Endothelial cell of umbilical vein (primary cell): ENCODE data around the gene FAM83D. TPM values are rescaled to one million over a fixed set of nuclear protein-coding genes. Genes with fewer than 3 reads are reported as not detected.

Experiments
- BruUV-seq: library from RNA; stranded (reverse); fragments of 400-500 nt; replicated peaks from 2 replicates; lab custom pipeline; 2021; lab: Mats Ljungman, UMichigan
- CTCF ChIA-PET: fragments of 300-600, 350-600 bp; sonication (Branson Sonifier 250); formaldehyde crosslinking; loops from one replicate; lab custom pipeline; 2021; ENCODE audit warnings: antibody characterized with exemption, inconsistent platforms; lab: Charles Lee
- POLR2A ChIA-PET: fragments of 300-600, 350-600 bp; sonication (Branson Sonifier 250); formaldehyde crosslinking; loops from one replicate; lab custom pipeline; 2021; ENCODE audit warnings: antibody characterized with exemption, inconsistent platforms; lab: Charles Lee
- DNase-seq: peaks from one replicate; pipeline ENCODE4 v3.0.0-alpha.2; 2011; ENCODE audit warnings: low read depth, low spot score
- FAIRE-seq: peaks from 2 replicates; lab custom pipeline; 2011; peaks lifted over from hg19 to GRCh38; lab: Jason Lieb, UNC
- H2AFZ ChIP-seq: 2 replicates; pipeline ENCODE4 v1.6.0; 2012; ENCODE audit warnings: low read depth, low read length, control low read depth, inconsistent platforms
- H3K27ac ChIP-seq: 2 replicates; pipeline ENCODE4 v1.5.1; 2011; ENCODE audit warnings: low read depth, mild to moderate bottlenecking, control low read depth, low read length, moderate library complexity; ENCODE audit not compliant: insufficient read depth
- H3K27me3 ChIP-seq, 2 experiments: 2 replicates each; pipeline versions ENCODE4 v1.6.0 to v1.6.1; 2011; ENCODE audit warnings: low read length in 2 of 2, mixed read lengths in 1 of 2; ENCODE audit not compliant: control insufficient read depth in 2 of 2, insufficient read depth in 2 of 2
- H3K36me3 ChIP-seq, 2 experiments: 2 replicates in 1 of 2; 3 replicates in 1 of 2; pipeline ENCODE4 v1.5.1; 2011; ENCODE audit warnings: low read length in 2 of 2, mild to moderate bottlenecking in 1 of 2, moderate library complexity in 1 of 2; ENCODE audit not compliant: control insufficient read depth in 2 of 2, insufficient read depth in 2 of 2; ENCODE audit errors: extremely low read depth in 1 of 2
- H3K4me1 ChIP-seq: 3 replicates; pipeline ENCODE4 v1.5.1; 2011; ENCODE audit warnings: mild to moderate bottlenecking, low read length; ENCODE audit not compliant: control insufficient read depth, insufficient read depth; ENCODE audit errors: extremely low read depth
- H3K4me2 ChIP-seq: 2 replicates; pipeline ENCODE4 v1.6.1; 2011; ENCODE audit warnings: low read length, control low read depth, mixed read lengths; ENCODE audit not compliant: insufficient read depth
- H3K4me3 ChIP-seq, 3 experiments: fragments of 200-600 bp in 1 of 3; sonication (generic), shearing (Covaris generic) in 1 of 3; replicated peaks in 1 of 3; 2 replicates each; pipeline ENCODE4 v1.5.1; 2011 to 2016; ENCODE audit warnings: control low read depth in 3 of 3, low read length in 3 of 3, mild to moderate bottlenecking in 2 of 3, inconsistent platforms in 1 of 3, low read depth in 1 of 3, moderate library complexity in 1 of 3; ENCODE audit not compliant: insufficient read depth in 1 of 3
- H3K79me2 ChIP-seq: 2 replicates; pipeline ENCODE4 v1.6.0; 2012; ENCODE audit warnings: low read length, inconsistent platforms; ENCODE audit not compliant: control insufficient read depth, insufficient read depth
- H3K9ac ChIP-seq: replicated peaks from 2 replicates; pipeline ENCODE3; 2011; ENCODE audit warnings: low read length, control low read depth; ENCODE audit not compliant: insufficient read depth; ENCODE audit errors: extremely low read depth
- H3K9me1 ChIP-seq: replicated peaks from 3 replicates; pipeline ENCODE4 v1.6.0; 2011; ENCODE audit warnings: mild to moderate bottlenecking, low read length; ENCODE audit not compliant: control insufficient read depth, insufficient read depth; ENCODE audit errors: extremely low read depth
- H3K9me3 ChIP-seq: replicated peaks from 2 replicates; pipeline ENCODE4 v1.5.1; 2012; ENCODE audit warnings: low read length, inconsistent platforms; ENCODE audit not compliant: control insufficient read depth, insufficient read depth
- H4K20me1 ChIP-seq: replicated peaks from 2 replicates; pipeline ENCODE3; 2011; ENCODE audit warnings: mild to moderate bottlenecking, low read length; ENCODE audit not compliant: control insufficient read depth, insufficient read depth; ENCODE audit errors: extremely low read depth
- FOS ChIP-seq: IDR thresholded peaks from 2 replicates; pipeline ENCODE4 v1.6.1; 2011; ENCODE audit warnings: mild to moderate bottlenecking, low read length, moderate library complexity, borderline replicate concordance; ENCODE audit not compliant: insufficient read depth
- GATA2 ChIP-seq: IDR thresholded peaks from 2 replicates; pipeline ENCODE4 v1.7.0; 2011; ENCODE audit warnings: low read depth, mild to moderate bottlenecking, moderate library complexity, mixed read lengths, low read length; ENCODE audit not compliant: insufficient read length, insufficient read depth
- MYC ChIP-seq: IDR thresholded peaks from one replicate; pipeline ENCODE4 v1.6.1; 2011; ENCODE audit warnings: mild to moderate bottlenecking, low read depth, low read length
- POLR2AphosphoS5 ChIP-seq: IDR thresholded peaks from 2 replicates; pipeline ENCODE4 v1.6.1; 2012; ENCODE audit warnings: low read depth, mild to moderate bottlenecking, control low read depth, low read length, moderate library complexity; ENCODE audit not compliant: insufficient read depth
- dilution Hi-C: fragments of 300-500 bp; cut with MboI; formaldehyde crosslinking; loops from one replicate; pipeline ENCODE4 v1.15.0; 2019; ENCODE audit warnings: low sequenced_read_pairs; ENCODE audit not compliant: extremely low pct_ligation_motif_present
- intact Hi-C: fragments of 100-400 bp; cut with micrococcal nuclease; formaldehyde crosslinking; loops from one replicate; pipeline ENCODE4 v1.10.0; 2022
- polyA plus RNA-seq, 4 experiments: library from polyadenylated mRNA; depleted of rRNA in 3 of 4; stranded (reverse) in 3 of 4; unstranded in 1 of 4; fragments of >200 nt; gene quantifications; 2 replicates each; pipeline versions ENCODE4 v1.2.1 to v1.2.3, GENCODE V29; 2011 to 2012; ENCODE audit warnings: missing spikeins in 1 of 4
- total RNA-seq: library from RNA; stranded (reverse); gene quantifications from 2 replicates; pipeline ENCODE4 v1.2.3, GENCODE V29; 2021
- TF ChIP-seq, protein P1 (sequence below), 2 donors: IDR thresholded peaks; 1 replicate in 1 of 2; 2 replicates in 1 of 2; pipeline ENCODE4 v1.5.1; 2011; ENCODE audit warnings: low read length in 2 of 2, mild to moderate bottlenecking in 2 of 2, moderate library complexity in 2 of 2, control low read depth in 1 of 2, inconsistent platforms in 1 of 2, low read depth in 1 of 2; ENCODE audit not compliant: insufficient read depth in 1 of 2; ENCODE audit errors: extremely low read depth in 1 of 2
- TF ChIP-seq, protein P2 (sequence below): IDR thresholded peaks from 2 replicates; pipeline ENCODE4 v1.6.1; 2011; ENCODE audit not compliant: insufficient read depth, insufficient read length

FAM83D gene
- total and polyA plus RNA-seq, 2 donors (not counting 3 experiments of a cell fraction or from before 2014, with no cell fraction given) = 41.0 to 46.0 TPM

DNA sequence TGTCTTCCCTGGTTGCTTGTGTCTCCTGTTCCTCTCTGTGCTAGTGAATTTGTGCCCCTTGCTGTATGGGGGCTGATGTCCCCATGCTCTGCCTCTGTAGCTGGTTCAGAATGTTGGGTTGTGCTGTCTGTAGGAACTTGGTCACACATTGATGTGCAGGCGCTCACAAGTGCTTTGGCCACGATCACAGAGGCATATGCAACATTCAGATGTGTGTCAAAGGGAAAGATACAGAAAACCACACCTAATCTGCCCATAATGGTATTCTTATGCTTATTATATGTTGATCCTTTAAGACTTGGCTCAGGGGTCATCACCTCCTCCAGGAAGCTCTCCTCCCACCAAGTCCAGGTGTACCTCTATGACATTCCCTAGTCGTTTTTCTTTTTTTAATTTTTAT is 18.8 kb downstream of the FAM83D start:
- Histone ChIP-seq H3K4me2 (no peak overlapping the region), H3K36me3 (peaks cover 4 to 39% of the 10 kb centered on the region in 2 experiments), H3K27ac (no peak overlapping the region), H3K27me3 (no peaks in the 10 kb centered on the region), H3K9me1 (no peaks in the 10 kb centered on the region), H3K4me3 (no peak overlapping the region), H3K9ac (no peak overlapping the region), H3K79me2 (peaks cover 73% of the 10 kb centered on the region), H3K9me3 (no peaks in the 10 kb centered on the region), H4K20me1 (no peaks in the 10 kb centered on the region), H3K4me1 (peaks cover 2% of the 10 kb centered on the region), H2AFZ (no peak overlapping the region)
- BruUV-seq = no TSS peak
- no peak for DNase-seq
- FAIRE-seq = no peak
- ChIA-PET CTCF (no interaction called here), POLR2A (no interaction called here)
- no peak for TF ChIP-seq FOS
- TF ChIP-seq MYC = no peak
- no peak for TF ChIP-seq GATA2
- TF ChIP-seq, protein P1, sequence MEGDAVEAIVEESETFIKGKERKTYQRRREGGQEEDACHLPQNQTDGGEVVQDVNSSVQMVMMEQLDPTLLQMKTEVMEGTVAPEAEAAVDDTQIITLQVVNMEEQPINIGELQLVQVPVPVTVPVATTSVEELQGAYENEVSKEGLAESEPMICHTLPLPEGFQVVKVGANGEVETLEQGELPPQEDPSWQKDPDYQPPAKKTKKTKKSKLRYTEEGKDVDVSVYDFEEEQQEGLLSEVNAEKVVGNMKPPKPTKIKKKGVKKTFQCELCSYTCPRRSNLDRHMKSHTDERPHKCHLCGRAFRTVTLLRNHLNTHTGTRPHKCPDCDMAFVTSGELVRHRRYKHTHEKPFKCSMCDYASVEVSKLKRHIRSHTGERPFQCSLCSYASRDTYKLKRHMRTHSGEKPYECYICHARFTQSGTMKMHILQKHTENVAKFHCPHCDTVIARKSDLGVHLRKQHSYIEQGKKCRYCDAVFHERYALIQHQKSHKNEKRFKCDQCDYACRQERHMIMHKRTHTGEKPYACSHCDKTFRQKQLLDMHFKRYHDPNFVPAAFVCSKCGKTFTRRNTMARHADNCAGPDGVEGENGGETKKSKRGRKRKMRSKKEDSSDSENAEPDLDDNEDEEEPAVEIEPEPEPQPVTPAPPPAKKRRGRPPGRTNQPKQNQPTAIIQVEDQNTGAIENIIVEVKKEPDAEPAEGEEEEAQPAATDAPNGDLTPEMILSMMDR (IDR thresholded peaks at IDR 0.05; ENCODE audit: extremely low read depth in 1 of 2, insufficient read depth in 1 of 2, low read depth in 1 of 2, low read length in 2 of 2) = no peak
- TF ChIP-seq, protein P2, sequence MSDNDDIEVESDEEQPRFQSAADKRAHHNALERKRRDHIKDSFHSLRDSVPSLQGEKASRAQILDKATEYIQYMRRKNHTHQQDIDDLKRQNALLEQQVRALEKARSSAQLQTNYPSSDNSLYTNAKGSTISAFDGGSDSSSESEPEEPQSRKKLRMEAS = no peak
- no peak for TF ChIP-seq POLR2AphosphoS5
- intact Hi-C loops (no loop called here), dilution Hi-C loops (no loop called here)
